DND-41 (cell line): ENCODE data around the gene PRKAG2.

ENCODE experiments used
- ATAC-seq: fragments of 200-7000 bp; cut with Tn5 transposase; 3 replicates; pipeline ENCODE4 v1.9.1; 2021; ENCODE audit warnings: low read depth; ENCODE audit not compliant: insufficient read depth
- DNase-seq: peaks from one replicate; pipeline ENCODE4 v3.0.0-alpha.2; 2020
- H2AFZ ChIP-seq: 2 replicates; pipeline ENCODE4 v1.6.0; 2012; ENCODE audit warnings: low read depth, low read length
- H3K27ac ChIP-seq: 2 replicates; pipeline ENCODE4 v1.5.1; 2012; ENCODE audit warnings: low read length, inconsistent platforms
- H3K27me3 ChIP-seq: fragments of 200-600 bp; sonication (generic); 2 replicates; pipeline ENCODE4 v1.6.0; 2012; ENCODE audit warnings: low read length, mild to moderate bottlenecking, inconsistent platforms; ENCODE audit not compliant: insufficient read depth, poor library complexity
- H3K36me3 ChIP-seq: 2 replicates; pipeline ENCODE4 v1.5.1; 2012; ENCODE audit warnings: low read length, inconsistent platforms; ENCODE audit not compliant: insufficient read depth
- H3K4me1 ChIP-seq: 2 replicates; pipeline ENCODE4 v1.5.1; 2012; ENCODE audit warnings: mild to moderate bottlenecking, low read length; ENCODE audit not compliant: insufficient read depth
- H3K4me2 ChIP-seq: 2 replicates; pipeline ENCODE4 v1.6.0; 2012; ENCODE audit warnings: mild to moderate bottlenecking, moderate library complexity, low read length, inconsistent platforms; ENCODE audit not compliant: insufficient read depth
- H3K4me3 ChIP-seq, 2 experiments: fragments of 200-600 bp in 1 of 2; shearing (Covaris generic) in 1 of 2; 2 replicates each; pipeline ENCODE4 v1.5.1; 2012 to 2016; ENCODE audit warnings: inconsistent platforms in 2 of 2, low read length in 2 of 2, mild to moderate bottlenecking in 2 of 2, low read depth in 1 of 2, moderate library complexity in 1 of 2
- H3K79me2 ChIP-seq: 2 replicates; pipeline ENCODE4 v1.6.0; 2012; ENCODE audit warnings: low read length, inconsistent platforms; ENCODE audit not compliant: insufficient read depth
- H3K9ac ChIP-seq: 2 replicates; pipeline ENCODE4 v1.6.0; 2012; ENCODE audit warnings: low read depth, mild to moderate bottlenecking, inconsistent platforms, low read length, moderate library complexity
- H3K9me3 ChIP-seq: 2 replicates; pipeline ENCODE4 v1.5.1; 2012; ENCODE audit warnings: low read length, moderate library complexity, mild to moderate bottlenecking, inconsistent platforms; ENCODE audit not compliant: insufficient read depth, severe bottlenecking
- H4K20me1 ChIP-seq: 2 replicates; pipeline ENCODE4 v1.6.0; 2012; ENCODE audit warnings: low read length; ENCODE audit not compliant: insufficient read depth
- CTCF ChIP-seq: IDR thresholded peaks from 2 replicates; pipeline ENCODE4 v1.5.1; 2012; ENCODE audit warnings: borderline replicate concordance, low read length, moderate library complexity, mild to moderate bottlenecking; ENCODE audit not compliant: poor library complexity, severe bottlenecking; ENCODE audit errors: extremely low read depth
- EZH2 ChIP-seq: IDR thresholded peaks from 3 replicates; pipeline ENCODE4 v1.6.1; 2012; ENCODE audit warnings: borderline replicate concordance, low read depth, mild to moderate bottlenecking, moderate library complexity, low read length, inconsistent platforms; ENCODE audit not compliant: severe bottlenecking

Gene PRKAG2

GRCh38 chr7:151710121-151710640 lies 166.7 kb downstream of the PRKAG2 start:
- Histone ChIP-seq H3K4me3 (no peak overlapping the region), H4K20me1 (0 out of 2 replicates have a peak, but pooled peaks cover 2% of the 10 kb centered on the region), H3K4me2 (no peak overlapping the region), H3K36me3 (no peaks in the 10 kb centered on the region), H3K27ac (no peak overlapping the region), H3K4me1 (no peaks in the 10 kb centered on the region), H2AFZ (no peak overlapping the region), H3K79me2 (no peaks in the 10 kb centered on the region), H3K27me3 (peaks cover 18% of the 10 kb centered on the region), H3K9ac (no peak overlapping the region), H3K9me3 (no peaks in the 10 kb centered on the region)
- DNase-seq (no peak), ATAC-seq (no peak)
- TF ChIP-seq CTCF = no peak
- TF ChIP-seq EZH2 = no peak

GRCh38 chr7:151709141-151710038 lies 167.5 kb downstream of the PRKAG2 start:
- ATAC-seq = no peak
- Histone ChIP-seq H4K20me1 (0 out of 2 replicates have a peak, but pooled peaks cover 2% of the 10 kb centered on the region), H2AFZ (no peak overlapping the region), H3K79me2 (no peaks in the 10 kb centered on the region), H3K4me3 (no peak overlapping the region), H3K9me3 (no peaks in the 10 kb centered on the region), H3K27ac (no peak overlapping the region), H3K4me1 (no peaks in the 10 kb centered on the region), H3K9ac (no peak overlapping the region), H3K4me2 (no peak overlapping the region), H3K27me3 (peaks cover 22% of the 10 kb centered on the region), H3K36me3 (no peaks in the 10 kb centered on the region)
- no peak for TF ChIP-seq CTCF
- no peak for TF ChIP-seq EZH2
- no peak for DNase-seq

- H3K4me2 ChIP-seq = no peak overlapping the region
- no peaks in the 10 kb centered on the region for H3K36me3 ChIP-seq
- no peak overlapping the region for H3K27ac ChIP-seq
- H3K9ac ChIP-seq = no peak overlapping the region
- no peaks in the 10 kb centered on the region for H3K79me2 ChIP-seq
- H3K27me3 ChIP-seq = peaks cover 25% of the 10 kb centered on the region
- H4K20me1 ChIP-seq = 0 out of 2 replicates have a peak, but pooled peaks cover 2% of the 10 kb centered on the region
- ATAC-seq = no peak
- TF ChIP-seq CTCF (no peak), EZH2 (no peak)
- H2AFZ ChIP-seq = no peak overlapping the region
- no peak for DNase-seq
- H3K9me3 ChIP-seq = no peaks in the 10 kb centered on the region
- H3K4me3 ChIP-seq = no peak overlapping the region
- no peaks in the 10 kb centered on the region for H3K4me1 ChIP-seq
Observed at GRCh38 chr7:151708610-151709009, 168.3 kb downstream of the PRKAG2 start.
